ENCODE measurements around the gene SLC4A9. TPM values are rescaled to one million over a fixed set of nuclear protein-coding genes. Genes with fewer than 3 reads are reported as not detected.

SLC4A9 gene, protein sequence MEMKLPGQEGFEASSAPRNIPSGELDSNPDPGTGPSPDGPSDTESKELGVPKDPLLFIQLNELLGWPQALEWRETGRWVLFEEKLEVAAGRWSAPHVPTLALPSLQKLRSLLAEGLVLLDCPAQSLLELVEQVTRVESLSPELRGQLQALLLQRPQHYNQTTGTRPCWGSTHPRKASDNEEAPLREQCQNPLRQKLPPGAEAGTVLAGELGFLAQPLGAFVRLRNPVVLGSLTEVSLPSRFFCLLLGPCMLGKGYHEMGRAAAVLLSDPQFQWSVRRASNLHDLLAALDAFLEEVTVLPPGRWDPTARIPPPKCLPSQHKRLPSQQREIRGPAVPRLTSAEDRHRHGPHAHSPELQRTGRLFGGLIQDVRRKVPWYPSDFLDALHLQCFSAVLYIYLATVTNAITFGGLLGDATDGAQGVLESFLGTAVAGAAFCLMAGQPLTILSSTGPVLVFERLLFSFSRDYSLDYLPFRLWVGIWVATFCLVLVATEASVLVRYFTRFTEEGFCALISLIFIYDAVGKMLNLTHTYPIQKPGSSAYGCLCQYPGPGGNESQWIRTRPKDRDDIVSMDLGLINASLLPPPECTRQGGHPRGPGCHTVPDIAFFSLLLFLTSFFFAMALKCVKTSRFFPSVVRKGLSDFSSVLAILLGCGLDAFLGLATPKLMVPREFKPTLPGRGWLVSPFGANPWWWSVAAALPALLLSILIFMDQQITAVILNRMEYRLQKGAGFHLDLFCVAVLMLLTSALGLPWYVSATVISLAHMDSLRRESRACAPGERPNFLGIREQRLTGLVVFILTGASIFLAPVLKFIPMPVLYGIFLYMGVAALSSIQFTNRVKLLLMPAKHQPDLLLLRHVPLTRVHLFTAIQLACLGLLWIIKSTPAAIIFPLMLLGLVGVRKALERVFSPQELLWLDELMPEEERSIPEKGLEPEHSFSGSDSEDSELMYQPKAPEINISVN
- polyA plus RNA-seq = 0.11 TPM in 1 of 2 replicates, not detected in the other

DNA sequence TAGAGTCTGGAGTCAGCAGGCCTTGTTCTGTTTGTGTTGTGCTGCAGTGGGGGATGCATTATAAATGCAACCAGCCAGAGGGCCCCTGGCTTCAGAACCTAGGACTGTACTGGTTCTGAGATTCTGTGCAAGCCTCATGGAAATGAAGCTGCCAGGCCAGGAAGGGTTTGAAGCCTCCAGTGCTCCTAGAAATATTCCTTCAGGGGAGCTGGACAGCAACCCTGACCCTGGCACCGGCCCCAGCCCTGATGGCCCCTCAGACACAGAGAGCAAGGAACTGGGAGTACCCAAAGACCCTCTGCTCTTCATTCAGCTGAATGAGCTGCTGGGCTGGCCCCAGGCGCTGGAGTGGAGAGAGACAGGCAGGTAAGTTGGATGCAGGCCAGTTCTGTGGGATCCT is at the start of gene SLC4A9:
SLC4A9 (plus strand) TSS at position 94 of the 400 bp plus-strand sequence; CDS start at position 137, 43 bp downstream.

DNA sequence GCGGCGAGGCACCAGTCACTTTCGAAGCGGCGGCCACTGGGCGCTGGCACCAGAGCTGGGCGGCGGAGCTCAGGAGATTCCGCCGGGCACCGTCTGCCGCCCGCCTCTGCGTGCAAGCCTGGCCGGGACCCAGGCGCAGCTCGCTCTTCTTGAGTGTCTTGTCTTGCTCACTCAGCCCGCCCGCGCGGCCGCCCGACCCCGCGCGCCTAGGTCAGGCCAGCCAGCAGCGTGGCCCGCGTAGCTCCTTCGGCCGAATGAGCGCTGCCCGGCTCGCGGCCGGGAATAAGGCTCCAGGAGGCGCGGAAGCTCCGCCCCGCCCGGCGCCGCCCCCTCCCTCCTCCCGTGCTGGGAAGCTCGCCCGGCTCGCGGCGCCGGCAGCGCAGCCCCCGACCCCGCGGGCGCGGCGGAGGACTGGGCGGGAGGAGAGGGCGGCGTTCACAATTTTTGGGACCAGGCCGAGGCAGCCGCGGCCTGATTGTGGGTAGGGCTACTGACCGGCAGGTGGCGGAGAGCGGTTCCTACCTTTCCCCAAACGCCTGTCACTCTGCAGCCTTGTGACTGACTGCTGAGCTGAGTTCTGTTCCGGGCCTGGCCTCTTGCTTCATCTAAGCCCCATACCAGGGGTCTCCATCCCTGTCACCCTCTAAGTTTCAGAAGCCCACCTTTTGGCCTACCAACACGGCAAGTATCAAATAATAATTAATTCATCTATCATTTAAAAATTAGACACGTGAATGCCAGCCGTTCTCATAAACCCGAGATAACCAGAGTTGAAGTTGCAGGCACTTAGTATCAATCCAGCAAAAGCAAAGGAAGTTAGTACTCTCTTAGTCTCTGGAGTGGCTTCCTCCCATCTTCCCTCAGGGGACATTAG is 13.4 kb upstream of the SLC4A9 start, which contains the start of gene HBEGF:
HBEGF (minus strand) TSS at position 256 of the 874 bp plus-strand sequence. CDS start 275 bp downstream, outside the sequence.

GRCh38 chr5:140401362-140402257 is 41.6 kb downstream of the SLC4A9 start, which contains the start of gene ANKHD1:
Gene ANKHD1, plus strand, starts transcription at chr5:140401833. Its CDS starts 135 bp downstream, at chr5:140401968.

Other genes with a start within 250 kb of the SLC4A9 start
- 18.9 and 19.3 TPM in 2 replicates for gene PURA, start 246.1 kb upstream of the SLC4A9 start, polyA plus RNA-seq
- 22.9 and 34.7 TPM in 2 replicates for gene IGIP, start 234.3 kb upstream of the SLC4A9 start, polyA plus RNA-seq
- 1,291 and 1,411 TPM in 2 replicates for gene CYSTM1, start 185.0 kb upstream of the SLC4A9 start, polyA plus RNA-seq
- gene PFDN1, start 57.1 kb upstream of the SLC4A9 start, polyA plus RNA-seq = 168 and 172 TPM in 2 replicates
- 4.3 and 4.9 TPM in 2 replicates for gene HBEGF, start 13.6 kb upstream of the SLC4A9 start, polyA plus RNA-seq
- gene ANKHD1, start 41.6 kb downstream of the SLC4A9 start, polyA plus RNA-seq = 42.8 TPM in 2 replicates
- gene EIF4EBP3, start 187.5 kb downstream of the SLC4A9 start, polyA plus RNA-seq = 5.5 and 7.7 TPM in 2 replicates
- 50.0 and 58.4 TPM in 2 replicates for gene SRA1, start 197.3 kb downstream of the SLC4A9 start, polyA plus RNA-seq
- gene APBB3, start 204.4 kb downstream of the SLC4A9 start, polyA plus RNA-seq = 15.8 and 19.0 TPM in 2 replicates
- gene SLC35A4, start 204.6 kb downstream of the SLC4A9 start, polyA plus RNA-seq = 8.9 and 9.9 TPM in 2 replicates